ENCODE results near the gene SETBP1. TPM values are rescaled to one million over a fixed set of nuclear protein-coding genes. Genes with fewer than 3 reads are reported as not detected.

Gene SETBP1
- total RNA-seq, 1 donor from 2014 or later: 4.3 TPM

DNA sequence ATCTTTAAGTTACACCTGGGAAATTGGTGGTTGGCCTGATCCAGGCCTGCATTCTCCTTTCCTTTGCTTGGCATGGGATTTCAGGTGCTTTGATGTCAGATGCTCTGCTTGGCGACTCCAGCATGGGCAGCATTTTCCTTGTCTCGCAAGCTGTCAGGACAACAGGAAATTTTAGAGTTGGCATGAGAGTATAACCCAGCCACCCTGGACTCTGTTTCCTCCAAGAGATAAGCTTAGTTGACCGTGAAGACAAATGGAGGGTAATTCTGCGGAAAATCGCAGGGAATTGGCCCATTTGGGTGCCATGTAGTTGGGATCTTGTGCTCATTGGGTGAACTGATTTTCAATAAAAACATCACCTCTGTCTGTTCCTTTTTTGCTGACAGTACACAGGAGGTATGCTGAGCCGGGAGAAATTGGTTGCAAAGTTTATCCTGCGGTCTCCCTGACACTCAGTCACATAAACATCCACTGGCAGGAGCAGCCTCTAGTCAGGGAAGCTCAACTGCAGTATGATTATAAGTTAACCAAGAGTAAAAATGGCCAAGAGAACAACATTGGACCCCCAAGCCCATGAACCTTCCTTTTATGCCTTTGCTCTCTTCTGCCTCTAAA, 409.9 kb downstream of the SETBP1 start:
- intact Hi-C loops (cut with micrococcal nuclease): no loop called here

DNA sequence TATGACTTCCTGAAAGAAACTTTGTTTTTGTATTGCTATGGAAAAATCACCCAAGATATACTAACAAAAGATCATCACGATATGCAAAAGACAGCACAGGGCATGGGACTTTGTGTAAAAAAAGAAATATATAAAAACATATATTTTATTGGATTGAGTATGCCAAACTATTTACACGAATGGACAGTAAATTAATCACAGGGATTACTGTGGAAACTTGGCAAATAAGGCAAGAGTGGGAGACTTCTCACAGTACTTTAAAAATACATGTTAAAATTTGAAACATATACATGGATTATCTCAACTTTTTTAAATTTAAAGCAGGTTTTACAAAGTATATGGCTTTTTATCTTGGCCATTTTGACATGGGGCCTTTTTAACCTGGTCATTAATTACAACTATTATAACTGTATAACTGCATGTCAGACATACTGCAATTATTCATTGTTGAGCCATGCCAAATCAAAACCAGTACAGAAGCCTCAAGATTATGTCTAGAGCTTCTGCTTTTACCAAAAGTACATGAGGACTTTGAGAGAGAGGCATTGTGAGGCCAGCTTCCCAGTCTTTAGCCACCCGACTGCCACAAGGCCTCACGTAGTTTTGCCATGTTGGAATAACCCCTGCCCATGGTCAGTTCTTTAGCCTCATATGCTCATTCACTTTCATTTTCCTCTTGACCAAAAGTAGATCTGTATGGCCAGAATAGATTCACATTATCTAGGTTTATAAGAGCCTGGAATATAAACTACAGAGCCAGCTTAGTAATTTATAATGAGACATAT, 419.8 kb downstream of the SETBP1 start:
- intact Hi-C loops (cut with micrococcal nuclease): no loop called here

DNA sequence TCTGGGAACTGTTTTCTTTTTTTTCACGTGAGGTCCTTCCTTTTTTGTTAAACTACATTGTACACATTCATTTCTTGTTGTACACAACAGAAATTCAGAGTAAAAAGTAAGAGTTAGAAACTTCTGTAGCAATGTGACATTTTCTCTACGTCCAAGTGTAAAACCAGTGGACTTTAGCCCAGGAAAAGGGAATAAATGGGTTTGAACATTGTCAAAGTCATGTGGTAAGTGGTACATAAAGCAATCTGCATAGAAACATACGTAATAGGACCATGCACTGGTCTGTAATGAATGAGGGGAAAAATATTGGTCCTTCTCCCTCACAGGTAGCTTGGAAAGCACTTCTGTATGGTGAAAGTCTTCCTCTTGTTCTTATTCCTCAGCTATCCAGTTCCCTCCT, 421.4 kb downstream of the SETBP1 start:
- intact Hi-C loops (cut with micrococcal nuclease): no loop called here

DNA sequence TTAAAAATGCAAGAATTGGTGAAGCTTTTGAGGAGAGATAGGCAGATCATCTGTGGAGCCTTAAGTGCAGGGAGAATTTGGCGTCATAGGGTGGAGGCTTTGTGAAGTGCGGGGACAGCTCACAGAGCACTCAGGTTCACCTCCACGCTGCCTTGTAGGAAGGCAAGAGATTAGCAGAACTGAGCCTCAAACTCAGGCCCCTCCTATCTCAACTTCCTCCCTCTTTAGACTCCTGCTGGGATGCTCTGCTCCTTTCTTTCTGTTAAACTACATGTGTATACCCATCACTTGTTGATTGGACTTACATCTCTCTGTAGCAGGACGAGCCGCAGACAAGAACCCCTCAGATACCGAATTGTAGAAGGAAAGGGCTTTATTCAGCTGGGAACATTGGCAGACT, 422.2 kb downstream of the SETBP1 start:
- intact Hi-C loops (cut with micrococcal nuclease): no loop called here

DNA sequence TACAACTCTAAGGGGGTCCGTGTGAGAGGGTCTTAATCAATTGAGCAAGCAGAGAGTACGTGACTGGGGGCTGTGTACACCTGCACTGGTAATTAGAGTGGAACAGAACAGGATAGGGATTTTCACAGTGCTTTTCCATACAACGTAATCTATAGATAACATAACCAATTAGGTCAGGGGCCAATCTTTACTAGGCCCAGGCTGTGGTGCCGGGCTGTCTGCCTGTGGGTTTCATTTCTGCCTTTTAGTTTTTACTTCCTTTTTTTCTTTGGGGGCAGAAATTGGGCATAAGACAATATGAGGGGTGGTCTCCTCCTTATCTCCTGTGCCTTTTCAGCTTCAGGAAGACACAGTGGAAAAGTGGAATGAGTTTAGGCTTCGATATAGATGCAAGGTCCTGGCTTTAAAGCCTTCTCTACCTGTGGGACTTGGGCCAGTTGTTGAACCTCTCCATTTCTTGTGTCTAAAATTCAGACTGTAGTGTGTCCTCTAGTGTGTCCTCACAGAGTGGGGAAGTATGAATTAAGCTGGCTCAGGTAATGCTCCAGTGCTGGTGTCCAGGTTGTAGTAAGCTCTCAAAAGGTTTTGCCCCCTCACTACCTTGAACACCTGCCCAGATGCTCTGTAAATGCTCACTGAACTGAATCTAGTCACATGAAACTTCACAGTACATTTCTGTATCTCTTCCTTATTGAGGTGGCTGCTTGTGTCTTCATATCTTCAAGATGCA, 422.8 kb downstream of the SETBP1 start:
- intact Hi-C loops (cut with micrococcal nuclease): no loop called here

DNA sequence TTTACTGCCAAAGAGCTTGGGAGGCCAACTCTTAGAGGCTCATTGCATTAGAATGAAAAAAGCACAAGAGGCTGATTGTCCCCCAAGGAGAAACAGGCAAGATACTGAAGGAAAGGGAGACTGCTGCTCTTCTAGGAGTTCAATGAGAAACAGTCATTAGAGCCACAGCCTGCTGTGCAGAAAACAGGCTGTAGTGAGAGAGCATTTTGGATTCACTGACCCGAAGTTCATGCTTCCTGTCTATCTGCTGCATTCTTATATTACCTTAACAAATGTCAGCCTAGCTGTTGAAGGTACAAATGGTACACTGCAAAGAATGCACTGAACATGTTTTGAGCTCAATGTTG, 423.3 kb downstream of the SETBP1 start:
- intact Hi-C loops (cut with micrococcal nuclease): no loop called here

DNA sequence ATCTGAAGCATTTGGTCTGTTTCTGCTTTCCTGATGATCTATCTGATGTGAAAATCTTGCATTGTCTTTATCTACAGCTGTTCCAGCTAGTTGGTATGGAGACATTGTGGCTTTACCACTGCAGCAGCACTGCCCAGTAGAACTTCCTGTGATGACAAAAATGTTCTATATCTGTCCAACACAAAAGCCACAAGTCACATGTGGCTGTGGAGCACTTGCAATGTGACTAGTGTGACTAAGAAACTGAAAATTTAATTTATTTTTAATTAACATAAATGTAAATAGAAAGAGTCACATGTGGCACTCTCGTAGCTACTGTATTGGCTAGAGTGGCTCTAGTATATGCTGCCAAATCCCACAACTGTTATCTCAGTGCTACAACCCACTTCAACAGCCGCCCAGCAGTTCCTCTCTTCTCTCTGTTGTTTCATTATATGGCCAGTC, 425.7 kb downstream of the SETBP1 start:
- intact Hi-C loops (cut with micrococcal nuclease): no loop called here

DNA sequence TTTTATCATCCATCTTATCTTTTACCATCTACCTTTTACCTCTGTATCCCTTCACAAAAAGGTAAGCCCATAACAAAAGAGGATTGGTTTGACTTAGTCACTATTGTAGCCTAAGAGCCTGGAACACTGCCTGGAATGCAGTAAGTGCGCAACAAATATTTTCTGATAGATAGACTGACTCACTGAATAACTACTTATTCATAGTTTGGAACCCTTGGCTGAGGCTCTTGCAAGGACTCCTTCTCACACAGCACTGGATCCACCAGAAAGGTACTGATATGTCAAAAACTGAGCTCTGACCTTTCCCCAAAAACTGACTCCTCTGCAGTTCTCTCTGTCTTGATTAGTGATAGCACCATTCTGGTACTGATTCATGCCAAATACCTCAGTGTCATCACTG, 426.7 kb downstream of the SETBP1 start:
- intact Hi-C loops (cut with micrococcal nuclease): no loop called here

DNA sequence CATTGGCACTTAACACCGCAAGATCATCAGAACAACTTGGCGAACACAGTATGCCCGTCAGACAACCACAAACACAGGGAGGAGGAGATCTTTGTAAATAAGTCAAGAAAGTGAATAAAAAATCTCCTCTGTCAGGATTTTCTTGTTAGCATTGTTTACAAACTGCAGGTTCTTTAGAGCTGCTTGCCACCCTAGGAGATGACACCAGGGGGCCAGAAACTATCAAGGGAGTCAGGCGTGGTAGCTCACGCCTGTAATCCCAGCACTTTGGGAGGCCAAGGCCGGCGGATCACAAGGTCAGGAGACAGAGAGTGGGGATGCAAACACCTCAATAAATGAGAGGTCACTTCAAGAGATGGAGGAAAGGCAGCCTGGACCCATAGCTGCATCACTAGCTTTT, 428.1 kb downstream of the SETBP1 start:
- intact Hi-C loops (cut with micrococcal nuclease): no loop called here

DNA sequence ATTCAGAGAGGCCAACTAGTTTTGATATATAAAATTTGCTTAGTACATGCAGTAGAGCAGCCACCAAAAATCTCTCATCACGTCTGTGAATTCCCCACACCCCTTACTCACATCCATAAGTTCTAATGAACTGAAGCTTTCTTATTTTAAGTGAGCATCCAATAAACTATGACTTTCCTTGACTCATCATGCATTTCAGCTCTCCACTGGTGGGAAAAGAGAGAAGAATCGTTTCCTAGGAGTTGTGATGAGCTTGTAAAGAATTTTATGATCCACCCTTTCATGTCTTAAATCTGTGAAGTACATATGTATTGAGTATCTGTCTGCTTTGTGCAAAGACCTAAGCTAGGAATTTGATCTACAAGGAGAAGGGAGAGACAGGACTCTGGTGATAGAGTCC, 428.6 kb downstream of the SETBP1 start:
- intact Hi-C loops (cut with micrococcal nuclease): no loop called here

DNA sequence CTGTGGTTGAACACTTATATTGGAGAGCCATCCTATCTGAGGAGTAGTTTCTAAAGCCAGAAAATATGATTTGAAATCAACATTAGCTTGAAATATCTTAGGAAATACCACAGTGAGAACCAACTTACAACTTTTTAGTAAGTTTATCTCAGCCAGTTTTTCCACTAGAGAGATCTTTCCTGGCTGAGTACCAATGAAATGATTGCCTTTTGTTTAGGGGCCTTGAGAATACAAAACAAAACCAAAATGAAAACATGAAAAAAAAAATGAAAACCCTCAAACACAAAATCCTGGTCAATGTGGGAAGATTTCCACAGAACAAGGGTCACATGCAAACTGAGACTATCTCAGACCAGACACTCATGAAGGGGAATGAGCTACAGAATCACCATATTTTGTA, 429.0 kb downstream of the SETBP1 start:
- intact Hi-C loops (cut with micrococcal nuclease): no loop called here

DNA sequence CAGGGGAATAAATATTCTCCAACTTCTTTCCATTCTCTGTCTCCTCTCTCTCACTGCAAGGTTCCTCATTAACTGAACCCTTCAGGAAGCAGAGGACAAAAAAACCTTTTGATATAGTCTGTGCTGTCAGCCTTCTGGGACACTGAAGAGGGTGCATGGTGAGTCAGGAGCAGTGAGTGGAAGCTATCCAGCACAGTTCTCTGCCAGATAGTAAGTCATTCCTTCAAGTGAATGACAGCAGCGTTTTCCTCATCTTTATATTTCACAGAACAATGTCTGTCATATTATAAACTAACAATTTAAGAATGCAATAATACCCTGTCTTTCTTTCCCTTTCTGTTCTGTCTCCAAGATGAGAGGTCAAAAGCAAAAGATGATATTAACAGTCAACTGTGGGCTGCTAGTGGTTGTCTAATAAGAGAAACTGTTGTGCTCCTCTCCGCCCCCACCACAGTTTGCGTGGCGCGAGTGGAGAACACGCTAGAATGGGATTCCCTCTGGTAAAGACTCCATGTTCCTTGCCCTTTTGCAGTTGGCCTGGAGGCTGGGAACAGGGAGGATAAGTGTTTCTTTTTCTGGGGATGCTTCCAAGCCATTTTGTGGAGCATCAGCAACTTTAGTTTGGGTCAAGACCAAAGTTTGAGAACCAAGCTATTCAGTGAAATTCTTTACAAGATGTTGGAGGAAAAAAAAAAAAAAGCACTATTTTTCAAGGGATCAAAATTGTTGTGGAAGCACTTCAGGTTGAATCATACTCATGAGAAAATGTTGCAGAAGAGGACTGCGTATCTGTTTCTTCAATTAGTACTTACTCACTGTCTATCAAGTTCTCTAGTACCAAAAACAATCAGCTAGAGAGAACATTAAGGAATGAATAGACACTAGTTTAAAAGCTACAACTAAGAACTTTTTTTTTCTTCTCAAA, 430.2 kb downstream of the SETBP1 start:
- intact Hi-C loops (cut with micrococcal nuclease): no loop called here

DNA sequence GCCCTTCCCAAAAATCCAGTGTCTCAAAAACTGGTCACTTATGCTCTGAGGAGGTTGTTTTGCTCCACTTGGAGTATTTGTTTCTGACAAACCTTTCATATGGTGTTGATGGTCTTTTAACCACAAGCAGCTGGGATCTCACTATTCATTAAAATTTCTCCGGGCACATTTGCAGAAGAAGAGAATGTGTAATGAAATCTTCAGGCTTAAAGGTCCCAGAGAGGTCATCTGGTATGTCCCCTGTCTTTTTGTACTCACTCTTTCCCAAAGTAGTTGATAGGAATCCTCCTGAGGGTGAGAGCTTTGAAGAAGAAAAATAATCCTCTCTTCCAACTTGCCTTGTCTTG, 430.8 kb downstream of the SETBP1 start:
- intact Hi-C loops (cut with micrococcal nuclease): no loop called here

DNA sequence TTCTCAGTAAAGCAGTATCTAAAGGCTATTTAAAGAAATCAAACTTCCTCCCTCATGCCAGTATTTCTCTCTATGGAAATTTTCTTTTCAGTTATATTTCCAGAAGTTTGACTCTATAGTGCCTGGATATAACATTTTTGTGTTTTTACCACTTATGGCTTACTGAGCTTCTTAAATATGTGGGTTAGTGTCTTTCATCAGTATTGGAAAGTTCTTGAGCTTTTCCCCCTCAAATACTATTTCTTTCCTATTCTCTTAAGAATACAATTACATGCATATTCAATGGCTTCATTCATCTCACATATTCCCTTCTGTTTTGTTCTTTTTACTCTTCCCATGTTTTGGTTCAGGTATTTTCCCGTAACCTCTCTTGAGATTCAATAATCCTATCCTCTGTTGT, 432.0 kb downstream of the SETBP1 start:
- intact Hi-C loops (cut with micrococcal nuclease): no loop called here

DNA sequence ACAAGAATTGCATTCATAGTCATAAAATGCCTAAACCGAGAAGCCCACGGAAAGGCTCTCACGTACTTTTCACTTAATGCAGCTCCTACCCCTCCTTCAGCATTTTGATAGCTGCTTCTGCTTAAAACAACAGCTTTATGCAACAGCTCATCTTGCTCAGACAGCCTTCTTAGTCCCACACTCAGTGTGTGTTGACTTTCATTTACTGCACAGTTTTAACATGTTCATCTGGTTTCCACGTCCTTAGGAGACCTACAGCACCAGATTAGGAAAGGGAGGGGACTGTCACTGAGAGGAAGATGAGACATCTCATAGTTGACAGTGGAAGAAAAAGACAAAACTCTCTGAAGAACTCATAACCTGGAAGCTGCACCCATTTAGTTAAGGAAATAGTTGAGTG, 435.4 kb downstream of the SETBP1 start:
- intact Hi-C loops (cut with micrococcal nuclease): no loop called here

Data from T-helper 2 cell treated with Interferon-gamma antibody and Interleukin-4, amounts not matched to agents 100 ng/mL and 5 ng/mL, for 36 hours (primary cell).